Measurements from ENCODE around the gene TM7SF2.

The TM7SF2 gene

GRCh38 chr11:65095427-65095826, 16.2 kb upstream of the TM7SF2 start:
- DNase-seq, result no peak

- peak; percentile 93 for DNase-seq
Measured at GRCh38 chr11:65095974-65096806, 15.5 kb upstream of the TM7SF2 start, which contains the start of gene VPS51. TSS of gene VPS51 (plus strand) at chr11:65096214. CDS start at chr11:65096251, 37 bp downstream.

GRCh38 chr11:65096926-65097325, 14.7 kb upstream of the TM7SF2 start:
- no peak for DNase-seq

- DNase-seq, result no peak
Measured at GRCh38 chr11:65100674-65101350, 10.9 kb upstream of the TM7SF2 start.

- no peak for DNase-seq
Measured at GRCh38 chr11:65102142-65103095, 9.3 kb upstream of the TM7SF2 start.

- DNase-seq, result no peak
Measured at GRCh38 chr11:65103476-65103875, 8.2 kb upstream of the TM7SF2 start.

- no peak for DNase-seq
Measured at GRCh38 chr11:65104628-65105027, 7.0 kb upstream of the TM7SF2 start.

- no peak for DNase-seq
Measured at GRCh38 chr11:65107078-65107477, 4.6 kb upstream of the TM7SF2 start.

- DNase-seq, result no peak
Measured at GRCh38 chr11:65107751-65108468, 3.8 kb upstream of the TM7SF2 start.

- no peak for DNase-seq
Measured at GRCh38 chr11:65108469-65109123, 3.1 kb upstream of the TM7SF2 start.

GRCh38 chr11:65109231-65110198, 2.2 kb upstream of the TM7SF2 start:
- DNase-seq, result no peak

- peak; percentile 87 for DNase-seq
Measured at GRCh38 chr11:65110354-65110861, 1.3 kb upstream of the TM7SF2 start.

- no peak for DNase-seq
Measured at GRCh38 chr11:65111159-65111743, 421 bp upstream of the TM7SF2 start.

GRCh38 chr11:65112546-65113360, 1.1 kb downstream of the TM7SF2 start:
- DNase-seq, result peak; percentile 67

- no peak for DNase-seq
Measured at GRCh38 chr11:65113361-65113756, 1.7 kb downstream of the TM7SF2 start.

- no peak for DNase-seq
Measured at GRCh38 chr11:65113839-65114238, 2.2 kb downstream of the TM7SF2 start.

GRCh38 chr11:65114538-65115171, 3.0 kb downstream of the TM7SF2 start:
- no peak for DNase-seq

- no peak for DNase-seq
Measured at GRCh38 chr11:65115361-65116082, 3.9 kb downstream of the TM7SF2 start.

Data from NCI-H82 (cell line).